Activated T-cell treated with anti-CD3 and anti-CD28 coated beads for 48 hours (primary cell): ENCODE data around the gene NEU4.
A peak's percentile ranks its signal among the peaks of the same experiment; 100 is the strongest.
"Not testable (repeated sequence)": the region's sequence is repeated elsewhere in the genome, so short reads cannot be mapped to it uniquely, and the experiment has no call there.

Experiments
- DNase-seq: peaks from one replicate; pipeline ENCODE4 v3.0.0-alpha.2; 2020; ENCODE audit warnings: low read depth

NEU4 gene

GRCh38 chr2:241808721-241809382, at the start of gene NEU4:
TSS of gene NEU4 (plus strand) at chr2:241809193. CDS start at chr2:241814485, 5,292 bp downstream.
- DNase-seq: no peak

- not testable (repeated sequence) for DNase-seq
Observed at GRCh38 chr2:241759893-241760292, 49.1 kb upstream of the NEU4 start.

- DNase-seq: no peak
Observed at GRCh38 chr2:241760301-241760771, 48.7 kb upstream of the NEU4 start.

GRCh38 chr2:241762321-241762932, 46.6 kb upstream of the NEU4 start:
- no peak for DNase-seq

GRCh38 chr2:241762933-241763369, 46.0 kb upstream of the NEU4 start:
- DNase-seq: peak; percentile 41

GRCh38 chr2:241763551-241764274, 45.3 kb upstream of the NEU4 start:
- no peak for DNase-seq

GRCh38 chr2:241764275-241765241, 44.4 kb upstream of the NEU4 start:
- DNase-seq: no peak

- DNase-seq: no peak
Observed at GRCh38 chr2:241767464-241768250, 41.3 kb upstream of the NEU4 start.

- DNase-seq: no peak
Observed at GRCh38 chr2:241768251-241768711, 40.7 kb upstream of the NEU4 start.

GRCh38 chr2:241768850-241769249, 40.1 kb upstream of the NEU4 start:
- DNase-seq: no peak

- DNase-seq: no peak
Observed at GRCh38 chr2:241769819-241770184, 39.2 kb upstream of the NEU4 start.

- no peak for DNase-seq
Observed at GRCh38 chr2:241770185-241770935, 38.6 kb upstream of the NEU4 start.

GRCh38 chr2:241770936-241771285, 38.1 kb upstream of the NEU4 start:
- no peak for DNase-seq

GRCh38 chr2:241771286-241772062, 37.5 kb upstream of the NEU4 start:
- DNase-seq: no peak

GRCh38 chr2:241772063-241772499, 36.9 kb upstream of the NEU4 start:
- no peak for DNase-seq

- no peak for DNase-seq
Observed at GRCh38 chr2:241773511-241774418, 35.2 kb upstream of the NEU4 start.

- DNase-seq: no peak
Observed at GRCh38 chr2:241774419-241775222, 34.4 kb upstream of the NEU4 start.
